Keratinocyte (primary cell): Measurements from ENCODE around the gene NAALADL2. TPM values are rescaled to one million over a fixed set of nuclear protein-coding genes. Genes with fewer than 3 reads are reported as not detected.

Source experiments
- DNase-seq: peaks from one replicate; pipeline ENCODE4 v3.0.0-alpha.2; 2011; ENCODE audit warnings: low read depth, missing footprints, low spot score
- FAIRE-seq: peaks from 2 replicates; lab custom pipeline; 2011; peaks lifted over from hg19 to GRCh38; lab: Jason Lieb, UNC
- H2AFZ ChIP-seq: 2 replicates; pipeline ENCODE4 v1.6.0; 2012; ENCODE audit warnings: low read length, control low read depth, inconsistent platforms; ENCODE audit not compliant: control insufficient read depth
- H3K27ac ChIP-seq: 2 replicates; pipeline ENCODE4 v1.5.1; 2011; ENCODE audit warnings: low read length; ENCODE audit not compliant: control insufficient read depth, insufficient read depth
- H3K27me3 ChIP-seq: 3 replicates; pipeline ENCODE4 v1.6.0; 2011; ENCODE audit warnings: low read length; ENCODE audit not compliant: control insufficient read depth, insufficient read depth; ENCODE audit errors: extremely low read depth
- H3K36me3 ChIP-seq, 2 experiments: 2 replicates in 1 of 2; 3 replicates in 1 of 2; pipeline ENCODE4 v1.5.1; 2011; ENCODE audit warnings: low read length in 2 of 2, mild to moderate bottlenecking in 1 of 2; ENCODE audit not compliant: control insufficient read depth in 2 of 2, insufficient read depth in 2 of 2; ENCODE audit errors: extremely low read depth in 1 of 2
- H3K4me1 ChIP-seq: 3 replicates; pipeline ENCODE4 v1.5.1; 2011; ENCODE audit warnings: low read length; ENCODE audit not compliant: control insufficient read depth, insufficient read depth; ENCODE audit errors: extremely low read depth
- H3K4me2 ChIP-seq: 3 replicates; pipeline ENCODE4 v1.6.0; 2011; ENCODE audit warnings: low read depth, low read length; ENCODE audit not compliant: control insufficient read depth, insufficient read depth; ENCODE audit errors: extremely low read depth
- H3K4me3 ChIP-seq, 3 experiments: fragments of 200-600 bp in 1 of 3; sonication (generic) in 1 of 3; 2 replicates in 2 of 3; 3 replicates in 1 of 3; pipeline ENCODE4 v1.5.1; 2011 to 2016; ENCODE audit warnings: low read length in 3 of 3, mild to moderate bottlenecking in 3 of 3, control low read depth in 2 of 3, inconsistent platforms in 1 of 3, low read depth in 1 of 3, mixed read lengths in 1 of 3, mixed run types in 1 of 3, moderate library complexity in 1 of 3; ENCODE audit not compliant: control insufficient read depth in 2 of 3, insufficient read depth in 2 of 3; ENCODE audit errors: extremely low read depth in 1 of 3
- H3K79me2 ChIP-seq: 2 replicates; pipeline ENCODE4 v1.6.0; 2012; ENCODE audit warnings: low read length; ENCODE audit not compliant: control insufficient read depth, insufficient read depth
- H3K9ac ChIP-seq: 3 replicates; pipeline ENCODE4 v1.6.0; 2011; ENCODE audit warnings: low read length; ENCODE audit not compliant: control insufficient read depth, insufficient read depth; ENCODE audit errors: extremely low read depth
- H3K9me1 ChIP-seq: 3 replicates; pipeline ENCODE4 v1.6.0; 2011; ENCODE audit warnings: low read length; ENCODE audit not compliant: control insufficient read depth, insufficient read depth; ENCODE audit errors: extremely low read depth
- H3K9me3 ChIP-seq: 2 replicates; pipeline ENCODE4 v1.5.1; 2012; ENCODE audit warnings: low read depth, low read length; ENCODE audit not compliant: control insufficient read depth
- H4K20me1 ChIP-seq: 3 replicates; pipeline ENCODE4 v1.6.0; 2011; ENCODE audit warnings: low read length; ENCODE audit not compliant: control insufficient read depth, insufficient read depth; ENCODE audit errors: extremely low read depth
- EZH2 ChIP-seq: IDR thresholded peaks from one replicate; pipeline ENCODE4 v1.6.1; 2012; ENCODE audit warnings: inconsistent platforms, mild to moderate bottlenecking, low read length, moderate library complexity
- dilution Hi-C: fragments of 300-500 bp; cut with MboI; formaldehyde crosslinking; loops from one replicate; pipeline ENCODE4 v1.7.0; 2020; ENCODE audit warnings: low sequenced_read_pairs; ENCODE audit not compliant: extremely low pct_ligation_motif_present
- polyA plus RNA-seq, 5 experiments: library from polyadenylated mRNA; depleted of rRNA in 3 of 5; stranded (reverse) in 3 of 5; stranded (forward) in 1 of 5; unstranded in 1 of 5; fragments of >200 nt; gene quantifications; 1 replicate in 1 of 5; 2 replicates in 3 of 5; 3 replicates in 1 of 5; pipeline versions ENCODE4 v1.2.1 to v1.2.3, GENCODE V29; 2011 to 2012; ENCODE audit warnings: missing spikeins in 2 of 5, low read depth in 1 of 5, low replicate concordance in 1 of 5
- TF ChIP-seq, protein P1 (sequence below), 3 experiments: IDR thresholded peaks in 1 of 3; conservative IDR thresholded peaks in 1 of 3; optimal IDR thresholded peaks in 1 of 3; 2 replicates in 2 of 3; 3 replicates in 1 of 3; pipeline versions ENCODE3 to v1.5.1; 2011; ENCODE audit warnings: low read length in 3 of 3, mild to moderate bottlenecking in 3 of 3, moderate library complexity in 2 of 3, control low read depth in 1 of 3, inconsistent platforms in 1 of 3; ENCODE audit not compliant: insufficient read depth in 2 of 3; ENCODE audit errors: extremely low read depth in 1 of 3

NAALADL2 gene
- polyA plus RNA-seq, 1 donor (not counting 4 experiments of a cell fraction or from before 2014, with no cell fraction given), result 0.75 TPM

DNA sequence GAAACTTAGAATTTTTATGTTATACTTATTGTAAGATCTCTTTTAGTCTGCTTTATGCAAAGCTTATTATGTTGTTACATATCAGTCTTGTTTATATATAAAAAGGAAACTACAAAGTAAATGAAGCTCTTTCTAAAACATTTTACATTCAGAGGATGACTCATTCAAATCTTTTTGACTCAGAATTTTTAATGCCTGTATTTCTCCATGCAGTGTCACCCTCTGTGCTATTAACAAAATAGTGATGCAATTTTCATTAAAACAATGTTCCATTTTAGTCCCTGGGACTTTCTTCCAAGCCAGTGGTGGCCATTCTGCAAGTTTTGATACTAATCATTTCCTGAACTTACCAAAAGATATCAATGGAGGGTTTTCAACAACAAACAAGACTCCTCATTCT, 216.1 kb downstream of the NAALADL2 start:
- no peak for FAIRE-seq
- no peaks in the 10 kb centered on the region for H3K79me2 ChIP-seq
- H3K4me3 ChIP-seq, result no peak overlapping the region
- no peak overlapping the region for H3K27ac ChIP-seq
- H3K9me1 ChIP-seq, result no peaks in the 10 kb centered on the region
- H3K27me3 ChIP-seq, result no peaks in the 10 kb centered on the region
- no peaks in the 10 kb centered on the region for H4K20me1 ChIP-seq
- no peak for TF ChIP-seq EZH2
- TF ChIP-seq, protein P1, sequence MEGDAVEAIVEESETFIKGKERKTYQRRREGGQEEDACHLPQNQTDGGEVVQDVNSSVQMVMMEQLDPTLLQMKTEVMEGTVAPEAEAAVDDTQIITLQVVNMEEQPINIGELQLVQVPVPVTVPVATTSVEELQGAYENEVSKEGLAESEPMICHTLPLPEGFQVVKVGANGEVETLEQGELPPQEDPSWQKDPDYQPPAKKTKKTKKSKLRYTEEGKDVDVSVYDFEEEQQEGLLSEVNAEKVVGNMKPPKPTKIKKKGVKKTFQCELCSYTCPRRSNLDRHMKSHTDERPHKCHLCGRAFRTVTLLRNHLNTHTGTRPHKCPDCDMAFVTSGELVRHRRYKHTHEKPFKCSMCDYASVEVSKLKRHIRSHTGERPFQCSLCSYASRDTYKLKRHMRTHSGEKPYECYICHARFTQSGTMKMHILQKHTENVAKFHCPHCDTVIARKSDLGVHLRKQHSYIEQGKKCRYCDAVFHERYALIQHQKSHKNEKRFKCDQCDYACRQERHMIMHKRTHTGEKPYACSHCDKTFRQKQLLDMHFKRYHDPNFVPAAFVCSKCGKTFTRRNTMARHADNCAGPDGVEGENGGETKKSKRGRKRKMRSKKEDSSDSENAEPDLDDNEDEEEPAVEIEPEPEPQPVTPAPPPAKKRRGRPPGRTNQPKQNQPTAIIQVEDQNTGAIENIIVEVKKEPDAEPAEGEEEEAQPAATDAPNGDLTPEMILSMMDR (optimal IDR thresholded peaks at IDR 0.05 in 1 of 3, IDR thresholded peaks at IDR 0.05 in 1 of 3, conservative IDR thresholded peaks at IDR 0.05 in 1 of 3; ENCODE audit: extremely low read depth in 1 of 3, insufficient read depth in 2 of 3, low read length in 3 of 3), result no peak
- H3K9ac ChIP-seq, result no peak overlapping the region
- H3K36me3 ChIP-seq, result no peaks in the 10 kb centered on the region
- no peaks in the 10 kb centered on the region for H3K4me1 ChIP-seq
- H3K9me3 ChIP-seq, result no peaks in the 10 kb centered on the region
- H3K4me2 ChIP-seq, result no peak overlapping the region
- no peak for DNase-seq
- no peak overlapping the region for H2AFZ ChIP-seq
- dilution Hi-C loops, result no loop called here

GRCh38 chr3:175077216-175077615, 218.1 kb downstream of the NAALADL2 start:
- Histone ChIP-seq H3K27me3 (no peaks in the 10 kb centered on the region), H3K4me1 (no peaks in the 10 kb centered on the region), H3K9me1 (no peaks in the 10 kb centered on the region), H3K79me2 (no peaks in the 10 kb centered on the region), H3K4me3 (no peak overlapping the region), H2AFZ (no peak overlapping the region), H4K20me1 (no peaks in the 10 kb centered on the region), H3K4me2 (no peak overlapping the region), H3K27ac (no peak overlapping the region), H3K9me3 (no peaks in the 10 kb centered on the region), H3K9ac (no peak overlapping the region), H3K36me3 (no peaks in the 10 kb centered on the region)
- DNase-seq (no peak), FAIRE-seq (no peak)
- dilution Hi-C loops, result no loop called here
- no peak for TF ChIP-seq EZH2
- TF ChIP-seq, protein P1 (optimal IDR thresholded peaks at IDR 0.05 in 1 of 3, IDR thresholded peaks at IDR 0.05 in 1 of 3, conservative IDR thresholded peaks at IDR 0.05 in 1 of 3; ENCODE audit: extremely low read depth in 1 of 3, insufficient read depth in 2 of 3, low read length in 3 of 3), result no peak
